HPDE6-E6E7 (cell line): ENCODE data around the gene TCF23.
"Not testable (repeated sequence)": the region's sequence is repeated elsewhere in the genome, so short reads cannot be mapped to it uniquely, and the experiment has no call there.

ENCODE experiments used
- DNase-seq: peaks from one replicate; pipeline ENCODE4 v3.0.0; 2011; ENCODE audit warnings: missing footprints; ENCODE audit errors: extremely low spot score

TCF23 gene

DNA sequence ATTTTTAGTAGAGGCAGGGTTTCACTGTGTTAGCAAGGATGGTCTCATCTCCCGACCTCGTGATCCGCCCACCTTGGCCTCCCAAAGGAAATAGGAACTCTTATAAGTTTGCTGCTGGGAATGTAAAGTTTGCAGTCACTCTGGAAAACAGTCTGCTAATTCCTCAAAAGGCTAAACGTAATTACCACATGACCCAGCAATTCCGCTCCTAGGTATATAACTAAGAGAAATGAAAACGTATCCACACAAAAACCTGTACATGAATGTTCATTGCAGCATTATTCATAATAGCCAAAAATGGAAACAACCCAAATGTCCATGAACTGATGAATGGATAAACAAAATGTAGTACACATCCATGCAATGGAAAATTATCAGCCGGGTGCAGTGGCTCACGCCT lies 41.2 kb downstream of the TCF23 start:
- no peak for DNase-seq

GRCh38 chr2:27191070-27191829 lies 42.4 kb downstream of the TCF23 start:
- peak; percentile 41 for DNase-seq

DNA sequence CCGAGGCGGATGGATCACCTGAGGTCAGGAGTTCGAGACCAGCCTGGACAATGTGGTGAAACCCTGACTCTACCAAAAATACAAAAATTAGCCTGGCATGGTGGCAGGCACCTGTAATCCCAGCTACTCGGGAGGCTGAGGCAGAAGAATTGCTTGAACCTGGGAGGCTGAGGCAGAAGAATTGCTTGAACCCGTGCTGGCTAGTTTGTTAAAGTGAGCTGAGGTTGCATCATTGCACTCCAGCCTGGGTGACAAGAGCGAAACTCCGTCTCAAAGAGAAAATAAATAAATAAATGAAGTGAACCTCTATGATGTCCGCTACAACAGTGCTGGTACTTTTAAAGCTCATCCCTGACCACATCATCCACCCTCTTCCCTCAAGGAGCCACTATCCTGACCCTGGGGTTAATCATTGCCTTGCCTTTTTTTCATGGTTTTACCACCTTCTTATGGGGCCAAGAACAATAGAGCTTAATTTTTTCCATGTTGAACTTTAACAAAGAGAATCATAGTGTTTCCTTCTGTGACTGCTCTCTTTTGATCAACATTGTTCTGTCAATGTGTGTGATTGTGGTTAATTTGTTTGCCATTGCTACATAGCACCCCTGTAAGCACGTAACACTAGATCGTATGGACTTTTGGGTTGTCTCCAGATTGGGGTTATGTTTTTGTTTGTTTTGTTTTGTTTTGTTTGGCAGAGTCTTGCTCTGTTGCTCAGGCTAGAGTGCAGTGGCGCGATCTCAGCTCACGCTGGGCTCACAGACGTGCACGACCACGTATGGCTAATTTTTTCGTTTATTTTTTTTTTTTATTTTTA lies 45.9 kb downstream of the TCF23 start:
- DNase-seq: no peak

DNA sequence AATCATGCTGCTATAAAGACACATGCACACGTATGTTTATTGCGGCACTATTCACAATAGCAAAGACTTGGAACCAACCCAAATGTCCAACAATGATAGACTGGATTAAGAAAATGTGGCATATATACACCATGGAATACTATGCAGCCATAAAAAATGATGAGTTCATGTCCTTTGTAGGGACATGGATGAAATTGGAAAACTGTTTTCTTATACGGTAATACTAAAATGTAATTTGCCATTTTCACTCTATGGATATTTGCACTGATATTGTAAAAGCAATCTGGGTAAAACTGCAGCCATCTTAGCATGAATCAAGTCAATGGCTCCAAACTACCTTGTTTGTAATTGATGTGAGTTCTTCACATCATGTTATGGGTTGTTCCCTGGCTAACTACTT lies 47.0 kb downstream of the TCF23 start:
- not testable (repeated sequence) for DNase-seq

DNA sequence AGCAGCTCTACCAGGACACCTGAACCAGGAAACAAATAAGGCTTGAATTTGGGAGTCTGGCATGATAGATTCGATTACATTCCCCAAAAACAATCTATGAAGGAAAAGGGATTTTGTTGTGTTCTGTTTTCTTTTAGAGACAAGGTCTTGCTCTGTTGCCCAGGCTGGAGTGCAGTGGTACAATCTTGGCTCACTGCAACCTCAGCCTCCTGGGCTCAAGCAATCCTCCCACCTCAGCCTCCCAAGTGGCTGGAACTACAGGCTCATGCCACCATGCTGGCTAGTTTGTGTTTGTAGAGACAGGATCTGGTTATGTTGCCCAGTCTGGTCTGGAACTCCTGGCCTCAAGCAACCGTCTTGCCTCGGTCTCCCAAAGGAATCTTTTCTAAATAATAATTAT lies 49.3 kb downstream of the TCF23 start:
- not testable (repeated sequence) for DNase-seq

DNA sequence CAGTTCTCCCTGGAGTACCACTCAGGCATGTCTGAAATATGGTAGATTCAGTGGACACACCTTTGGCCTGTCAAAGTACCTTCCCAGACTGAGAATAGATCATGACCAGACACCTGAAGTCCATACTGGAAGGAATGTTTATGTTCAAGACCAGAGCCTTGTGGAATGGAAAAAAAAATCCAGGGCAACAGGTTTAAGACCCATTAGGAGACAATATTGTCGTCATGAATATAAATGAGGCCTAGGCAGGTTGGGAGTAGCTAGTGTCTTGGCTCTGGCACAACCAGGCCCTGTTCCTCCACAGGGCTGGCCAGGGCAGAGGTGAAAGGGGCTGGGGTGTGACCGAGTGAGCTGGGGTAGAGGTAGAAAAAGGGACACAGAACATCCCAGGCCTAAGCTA lies 49.8 kb downstream of the TCF23 start:
- no peak for DNase-seq

GRCh38 chr2:27199241-27199640 lies 50.4 kb downstream of the TCF23 start:
- DNase-seq: no peak

DNA sequence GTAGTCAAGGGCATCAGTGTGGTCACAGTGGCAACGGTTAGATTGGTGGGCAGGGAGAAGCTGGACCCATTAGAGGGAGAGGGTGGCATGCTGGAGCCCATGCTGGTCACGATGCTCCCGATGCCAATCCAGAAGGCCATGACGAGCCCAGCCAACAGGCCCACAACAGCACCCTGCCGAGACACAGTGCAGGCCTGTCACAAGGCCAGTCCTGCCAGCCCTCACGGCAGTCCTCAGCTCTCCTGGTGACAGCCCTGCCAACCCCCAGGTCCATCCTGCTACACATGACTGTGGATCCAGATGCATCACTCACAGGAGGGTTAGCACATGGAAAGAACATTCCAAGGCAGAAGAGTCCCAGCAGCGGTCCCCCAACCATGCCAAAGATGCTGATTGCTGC lies 52.9 kb downstream of the TCF23 start:
- DNase-seq: no peak

- no peak for DNase-seq
Measured at GRCh38 chr2:27202854-27203253, 54.0 kb downstream of the TCF23 start.

GRCh38 chr2:27203741-27204140 lies 54.9 kb downstream of the TCF23 start:
- DNase-seq: no peak

DNA sequence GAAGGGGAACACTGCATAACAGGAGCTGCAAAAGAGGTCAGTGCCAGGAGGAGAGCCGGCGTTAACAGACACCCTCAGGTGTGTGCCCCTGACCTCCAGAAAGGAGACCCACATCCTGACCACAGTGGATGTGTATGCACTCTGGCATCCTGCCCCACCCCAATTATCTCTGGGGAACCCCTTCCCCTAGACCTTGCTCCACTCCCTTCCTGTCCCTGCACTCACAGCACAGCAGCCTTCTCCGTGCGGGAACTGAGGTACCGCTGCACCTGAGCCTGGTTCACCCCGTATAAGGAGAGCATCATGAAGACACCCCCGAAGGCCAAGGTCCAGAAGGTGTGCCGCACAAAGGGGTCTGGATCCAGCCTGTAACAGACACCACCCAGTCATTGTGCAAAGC lies 55.8 kb downstream of the TCF23 start:
- DNase-seq: no peak

DNA sequence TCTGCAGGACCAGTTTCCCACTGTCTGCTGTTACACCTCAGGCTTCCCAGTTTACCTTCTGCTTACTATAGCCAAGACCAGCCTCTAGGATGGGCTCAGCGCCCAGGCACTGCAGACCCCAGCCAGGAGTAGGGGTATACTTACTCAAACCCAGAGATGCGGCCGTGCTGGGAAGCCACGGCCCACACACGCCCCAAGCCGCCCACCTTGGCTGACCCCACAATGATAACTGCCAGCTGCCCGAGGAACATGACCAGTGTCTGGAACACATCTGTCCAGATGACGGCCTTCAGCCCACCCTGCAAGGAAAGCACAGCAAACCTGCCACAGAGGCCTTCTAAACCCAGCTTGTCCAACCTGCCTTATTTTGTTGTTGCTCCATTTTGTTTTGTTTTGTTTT lies 56.4 kb downstream of the TCF23 start:
- no peak for DNase-seq

GRCh38 chr2:27206346-27206745 lies 57.5 kb downstream of the TCF23 start:
- DNase-seq: no peak
